ENCODE results near the gene SLC23A1.

- TF ChIP-seq CTCF (IDR thresholded peaks at IDR 0.05) (no peak), POLR2A (IDR thresholded peaks at IDR 0.05) (no peak)
Measured at GRCh38 chr5:139416651-139417050, 33.6 kb upstream of the SLC23A1 start.

All from tibial nerve (tissue), 3 donors.